Ishikawa (cell line): ENCODE results near the gene ETV5.

Experiments used
- CEBPB ChIP-seq: IDR thresholded peaks from 2 replicates; pipeline ENCODE4 v1.6.1; 2012
- CREB1 ChIP-seq: IDR thresholded peaks from 2 replicates; pipeline ENCODE4 v1.6.1; 2012; ENCODE audit warnings: low read depth
- EGR1 ChIP-seq: IDR thresholded peaks from 2 replicates; pipeline ENCODE4 v1.6.1; 2012
- EP300 ChIP-seq: IDR thresholded peaks from 2 replicates; pipeline ENCODE4 v1.6.1; 2012; ENCODE audit warnings: borderline replicate concordance
- FOXM1 ChIP-seq: IDR thresholded peaks from 2 replicates; pipeline ENCODE4 v1.6.1; 2012; ENCODE audit warnings: low read depth, borderline replicate concordance
- NFIC ChIP-seq: IDR thresholded peaks from 2 replicates; pipeline ENCODE4 v1.6.1; 2012
- RAD21 ChIP-seq: IDR thresholded peaks from 2 replicates; pipeline ENCODE4 v1.6.1; 2012; ENCODE audit warnings: low read depth
- TAF1 ChIP-seq: IDR thresholded peaks from 2 replicates; pipeline ENCODE4 v1.6.1; 2012; ENCODE audit warnings: low read depth, mild to moderate bottlenecking
- TCF12 ChIP-seq: IDR thresholded peaks from 2 replicates; pipeline ENCODE4 v1.6.1; 2012; ENCODE audit warnings: low read depth
- TEAD4 ChIP-seq: IDR thresholded peaks from 2 replicates; pipeline ENCODE4 v1.6.1; 2012
- YY1 ChIP-seq: IDR thresholded peaks from 2 replicates; pipeline ENCODE4 v1.6.1; 2012; ENCODE audit warnings: low read depth
- ZBTB7A ChIP-seq: IDR thresholded peaks from 2 replicates; pipeline ENCODE4 v1.6.1; 2012; ENCODE audit warnings: low read depth
- TF ChIP-seq, protein P1 (sequence below): IDR thresholded peaks from 2 replicates; pipeline ENCODE4 v1.6.1; 2012
- TF ChIP-seq, protein P2 (sequence below): IDR thresholded peaks from 2 replicates; pipeline ENCODE4 v1.6.1; 2012
- TF ChIP-seq, protein P3 (sequence below): IDR thresholded peaks from 2 replicates; pipeline ENCODE4 v1.6.1; 2012; ENCODE audit warnings: low read depth, mild to moderate bottlenecking

Gene ETV5

DNA sequence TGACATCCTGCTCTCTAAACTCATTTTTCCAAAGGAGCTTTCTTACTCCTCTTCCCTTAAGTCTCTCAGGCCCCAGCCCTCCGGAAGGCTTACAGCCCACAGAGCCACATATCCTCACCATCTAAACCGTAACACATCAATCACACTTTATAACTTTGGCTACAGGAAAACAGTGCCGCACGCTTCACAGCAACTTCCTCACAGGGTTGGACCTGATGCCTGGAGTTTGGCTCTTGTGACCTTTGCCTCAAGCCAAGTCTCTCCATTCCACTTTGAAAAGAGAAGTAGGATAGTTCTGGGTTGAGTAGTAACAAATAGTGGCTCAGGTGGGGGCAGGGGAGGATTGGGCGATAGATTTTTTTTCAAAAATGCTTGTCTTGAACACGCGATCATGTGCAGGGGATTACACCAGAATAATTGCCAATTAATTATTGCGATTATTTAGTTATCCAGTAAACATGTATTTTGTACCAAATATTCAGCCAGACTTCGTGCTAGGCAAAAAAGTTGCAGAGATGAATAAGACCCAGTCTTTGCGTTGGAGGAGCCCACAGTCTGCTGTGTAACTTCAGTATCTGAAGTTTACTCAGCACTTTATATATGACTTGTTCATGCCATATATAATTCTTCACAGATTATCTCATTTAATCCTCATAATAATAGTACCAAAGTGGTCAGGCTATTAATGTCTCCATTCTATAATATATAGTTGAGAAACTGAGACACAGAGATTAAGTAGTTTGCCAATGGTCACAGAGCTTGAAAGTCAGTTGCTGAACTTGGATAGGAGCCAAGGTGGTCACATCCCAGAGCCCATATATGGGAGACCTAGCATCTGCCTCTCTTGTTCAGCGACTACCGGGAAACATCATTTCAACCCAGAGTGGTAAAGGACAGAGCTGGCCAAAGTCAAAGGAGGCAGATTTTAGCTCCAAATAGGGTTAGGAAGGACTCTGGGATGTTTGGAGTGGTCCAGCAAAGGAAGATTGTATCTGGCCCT is 2.4 kb upstream of the ETV5 start:
- no peak for TF ChIP-seq ZBTB7A
- TF ChIP-seq, protein P1, sequence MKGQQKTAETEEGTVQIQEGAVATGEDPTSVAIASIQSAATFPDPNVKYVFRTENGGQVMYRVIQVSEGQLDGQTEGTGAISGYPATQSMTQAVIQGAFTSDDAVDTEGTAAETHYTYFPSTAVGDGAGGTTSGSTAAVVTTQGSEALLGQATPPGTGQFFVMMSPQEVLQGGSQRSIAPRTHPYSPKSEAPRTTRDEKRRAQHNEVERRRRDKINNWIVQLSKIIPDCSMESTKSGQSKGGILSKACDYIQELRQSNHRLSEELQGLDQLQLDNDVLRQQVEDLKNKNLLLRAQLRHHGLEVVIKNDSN = no peak
- TF ChIP-seq, protein P2, sequence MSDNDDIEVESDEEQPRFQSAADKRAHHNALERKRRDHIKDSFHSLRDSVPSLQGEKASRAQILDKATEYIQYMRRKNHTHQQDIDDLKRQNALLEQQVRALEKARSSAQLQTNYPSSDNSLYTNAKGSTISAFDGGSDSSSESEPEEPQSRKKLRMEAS = no peak

DNA sequence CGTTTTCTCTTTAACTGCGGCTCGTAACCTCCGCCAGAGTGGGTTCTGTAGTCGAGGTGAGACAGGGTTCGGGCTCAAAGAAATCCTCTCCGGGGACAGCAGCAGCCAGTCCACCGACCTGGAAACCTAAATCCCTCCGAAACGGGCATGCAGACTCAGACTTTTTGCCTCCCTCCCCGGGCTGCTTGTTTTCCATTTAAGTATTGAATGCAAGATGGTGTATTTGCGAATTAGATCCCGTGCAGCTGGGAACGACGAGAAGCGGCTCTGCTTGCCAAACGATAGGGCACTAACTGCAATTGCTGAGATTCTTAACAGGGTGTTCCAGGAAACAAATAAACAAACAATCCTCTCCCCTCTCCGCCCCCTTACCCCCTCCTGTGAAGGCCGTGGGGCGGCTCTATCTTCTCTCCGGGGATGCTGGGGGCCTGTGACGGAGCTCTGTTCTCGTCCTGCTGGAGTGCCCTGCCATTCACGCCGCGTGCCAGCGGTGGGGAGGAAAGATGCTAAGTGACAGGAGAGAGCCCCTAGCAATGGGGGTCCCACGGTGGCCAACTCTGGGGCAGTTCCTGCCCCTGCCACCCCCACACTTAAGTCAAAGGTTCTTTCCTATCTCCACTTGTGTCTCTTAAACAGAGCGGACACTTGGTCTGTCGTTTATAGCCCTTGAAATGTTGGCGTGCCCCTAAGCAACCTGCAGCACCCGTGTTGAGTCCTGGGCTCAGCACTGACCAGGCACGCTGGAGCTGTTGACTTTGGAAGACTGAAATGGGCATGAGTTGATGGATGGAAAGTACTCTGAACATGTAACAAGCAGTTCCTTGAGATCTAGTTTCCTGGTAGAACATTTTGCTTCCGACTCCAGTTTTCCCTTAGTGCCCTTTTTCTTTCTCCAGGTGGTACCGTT is 1.3 kb upstream of the ETV5 start:
- TF ChIP-seq ZBTB7A (no peak), RAD21 (no peak), TCF12 (no peak), FOXM1 (0 out of 2 replicates have a peak, but pooled peaks have one; percentile 20), CREB1 (no peak), EP300 (0 out of 2 replicates have a peak, but pooled peaks have one; percentile 33)

DNA sequence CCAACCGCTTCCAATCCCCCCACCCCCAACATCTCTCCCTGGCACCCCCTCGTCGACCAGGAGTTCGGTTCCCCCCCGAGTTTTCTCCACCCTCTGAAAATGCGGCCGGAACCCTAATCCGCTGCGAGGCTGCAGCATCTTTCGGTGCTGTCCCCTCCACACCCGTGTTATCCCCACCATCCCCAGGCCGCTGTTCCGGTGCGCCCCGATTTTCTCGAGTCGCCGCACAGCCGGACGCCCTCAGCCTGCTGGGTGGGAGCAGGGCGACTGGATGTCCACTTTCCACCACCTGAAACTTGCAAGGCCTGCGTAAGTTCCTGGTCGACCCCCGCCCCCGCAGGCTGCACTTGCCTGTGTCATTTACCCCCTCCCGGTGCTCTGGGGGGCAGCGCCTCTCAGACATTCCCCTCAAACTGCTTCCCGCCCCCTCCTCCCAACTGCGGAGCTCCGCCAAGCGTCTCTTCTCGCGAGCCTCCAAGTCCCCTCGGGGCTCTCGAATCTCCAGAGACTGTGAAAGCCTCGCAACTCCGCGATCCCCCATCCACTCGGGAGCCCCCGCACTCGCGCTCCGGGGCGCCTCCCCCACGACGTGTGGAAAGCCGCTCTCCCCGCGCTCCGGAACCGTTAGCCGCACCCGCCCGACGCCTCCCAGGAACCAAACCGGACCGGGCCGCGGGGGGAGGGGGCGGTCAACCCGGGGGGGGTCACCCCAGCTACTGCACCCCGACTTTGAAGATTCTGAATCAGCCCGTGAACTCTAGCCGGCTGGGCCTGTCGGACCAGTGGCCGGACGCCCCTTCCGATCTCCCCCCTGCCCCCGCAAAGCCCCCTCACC is 566 bp downstream of the ETV5 start:
- TF ChIP-seq EGR1 = peak; percentile 83
- no peak for TF ChIP-seq EP300
- TF ChIP-seq TEAD4 = no peak
- peak; percentile 82; the same call in 1 of the 2 replicates for TF ChIP-seq ZBTB7A

DNA sequence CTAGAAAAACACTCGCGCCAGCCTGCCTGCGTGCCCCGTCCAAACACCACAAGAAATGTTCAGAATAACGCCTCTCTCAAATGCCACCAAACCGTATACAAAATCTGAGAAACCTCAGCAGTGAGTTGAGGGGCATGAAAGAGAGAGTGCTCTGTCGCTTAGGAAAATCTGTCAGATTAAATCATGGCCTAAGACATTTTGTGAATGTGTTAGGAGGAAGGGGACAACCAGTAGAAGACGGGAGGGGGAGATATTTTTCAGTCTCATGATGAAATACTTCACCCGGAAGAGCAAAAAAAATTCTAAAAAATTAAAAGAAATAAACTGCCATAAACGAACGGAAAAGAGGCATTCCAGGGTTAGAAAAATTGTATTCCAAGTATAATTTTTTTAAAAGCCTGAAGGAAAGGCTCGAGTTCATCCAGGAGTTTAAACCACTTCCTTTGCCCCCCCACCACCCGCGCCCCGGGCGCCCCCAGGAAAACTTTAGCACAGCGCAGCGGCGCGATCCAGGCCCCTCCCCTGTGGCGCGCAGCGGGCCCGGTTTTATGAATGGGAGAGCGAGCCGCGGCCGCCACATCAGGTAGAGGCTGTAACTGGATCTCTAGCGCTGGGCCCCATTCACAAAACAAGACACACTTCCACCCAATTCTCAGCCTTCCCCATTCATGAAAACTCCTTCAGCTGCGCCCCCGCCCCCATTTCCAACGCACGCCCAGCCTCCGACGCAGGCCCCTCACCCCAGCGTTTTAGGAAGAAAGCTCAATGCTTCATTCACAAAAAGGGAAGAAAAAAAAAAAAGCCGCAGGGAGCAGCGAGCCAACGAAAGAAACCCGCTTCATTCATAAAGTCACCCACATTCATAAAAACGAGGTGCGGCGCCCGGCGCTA is 1.4 kb downstream of the ETV5 start:
- no peak for TF ChIP-seq TEAD4
- no peak for TF ChIP-seq EP300
- no peak for TF ChIP-seq EGR1
- TF ChIP-seq YY1 = peak; percentile 10; the same call in 1 of the 2 replicates
- TF ChIP-seq FOXM1 = no peak
- TF ChIP-seq TAF1 = no peak
- no peak for TF ChIP-seq CREB1
- no peak; the same call in none of the 2 replicates for TF ChIP-seq TCF12
- TF ChIP-seq, protein P1 = no peak
- TF ChIP-seq, protein P3, sequence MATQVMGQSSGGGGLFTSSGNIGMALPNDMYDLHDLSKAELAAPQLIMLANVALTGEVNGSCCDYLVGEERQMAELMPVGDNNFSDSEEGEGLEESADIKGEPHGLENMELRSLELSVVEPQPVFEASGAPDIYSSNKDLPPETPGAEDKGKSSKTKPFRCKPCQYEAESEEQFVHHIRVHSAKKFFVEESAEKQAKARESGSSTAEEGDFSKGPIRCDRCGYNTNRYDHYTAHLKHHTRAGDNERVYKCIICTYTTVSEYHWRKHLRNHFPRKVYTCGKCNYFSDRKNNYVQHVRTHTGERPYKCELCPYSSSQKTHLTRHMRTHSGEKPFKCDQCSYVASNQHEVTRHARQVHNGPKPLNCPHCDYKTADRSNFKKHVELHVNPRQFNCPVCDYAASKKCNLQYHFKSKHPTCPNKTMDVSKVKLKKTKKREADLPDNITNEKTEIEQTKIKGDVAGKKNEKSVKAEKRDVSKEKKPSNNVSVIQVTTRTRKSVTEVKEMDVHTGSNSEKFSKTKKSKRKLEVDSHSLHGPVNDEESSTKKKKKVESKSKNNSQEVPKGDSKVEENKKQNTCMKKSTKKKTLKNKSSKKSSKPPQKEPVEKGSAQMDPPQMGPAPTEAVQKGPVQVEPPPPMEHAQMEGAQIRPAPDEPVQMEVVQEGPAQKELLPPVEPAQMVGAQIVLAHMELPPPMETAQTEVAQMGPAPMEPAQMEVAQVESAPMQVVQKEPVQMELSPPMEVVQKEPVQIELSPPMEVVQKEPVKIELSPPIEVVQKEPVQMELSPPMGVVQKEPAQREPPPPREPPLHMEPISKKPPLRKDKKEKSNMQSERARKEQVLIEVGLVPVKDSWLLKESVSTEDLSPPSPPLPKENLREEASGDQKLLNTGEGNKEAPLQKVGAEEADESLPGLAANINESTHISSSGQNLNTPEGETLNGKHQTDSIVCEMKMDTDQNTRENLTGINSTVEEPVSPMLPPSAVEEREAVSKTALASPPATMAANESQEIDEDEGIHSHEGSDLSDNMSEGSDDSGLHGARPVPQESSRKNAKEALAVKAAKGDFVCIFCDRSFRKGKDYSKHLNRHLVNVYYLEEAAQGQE = no peak
- TF ChIP-seq RAD21 = peak; percentile 9; the same call in 1 of the 2 replicates
- TF ChIP-seq, protein P2 = peak; percentile 24; the same call in 1 of the 2 replicates
- 0 out of 2 replicates have a peak, but pooled peaks have one; percentile 48 for TF ChIP-seq NFIC
- TF ChIP-seq ZBTB7A = peak; percentile 86
- peak; percentile 2; the same call in 1 of the 2 replicates for TF ChIP-seq CEBPB

DNA sequence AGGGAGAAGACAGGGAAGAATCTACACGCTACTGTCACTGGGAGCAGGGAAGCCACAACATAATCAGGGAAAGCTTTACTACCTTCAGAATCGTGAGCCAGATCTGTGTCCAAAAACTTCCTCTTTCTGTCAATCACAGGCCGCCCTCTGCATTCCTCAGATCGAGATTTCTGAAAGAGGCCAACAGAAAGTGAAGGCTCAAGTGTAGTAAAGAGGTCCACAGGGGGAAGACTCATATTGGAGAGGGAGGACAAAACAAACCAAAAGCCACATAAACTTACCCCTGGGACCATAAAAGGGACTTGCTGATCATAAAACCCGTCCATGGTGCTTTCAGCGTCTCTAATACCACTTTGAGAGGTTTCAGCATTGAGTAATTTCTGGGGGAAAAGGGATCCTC is 3.3 kb downstream of the ETV5 start:
- no peak for TF ChIP-seq EGR1
- TF ChIP-seq, protein P3 = no peak
- no peak for TF ChIP-seq YY1
- TF ChIP-seq NFIC = no peak
- TF ChIP-seq RAD21 = no peak
- TF ChIP-seq CREB1 = no peak
- no peak for TF ChIP-seq TEAD4
- no peak for TF ChIP-seq ZBTB7A
- TF ChIP-seq TAF1 = no peak
- no peak for TF ChIP-seq FOXM1
- TF ChIP-seq, protein P2 = no peak
- no peak for TF ChIP-seq TCF12
- TF ChIP-seq CEBPB = no peak
- TF ChIP-seq, protein P1 = no peak
- TF ChIP-seq EP300 = no peak
